OCI-LY1 (cell line): ENCODE measurements around the gene CCDC110.

Source experiments
- CTCF ChIP-seq: fragments of 200-600 bp; sonication (generic), shearing (Covaris generic); IDR thresholded peaks from 2 replicates; pipeline ENCODE4 v1.5.1; 2017; ENCODE audit warnings: mild to moderate bottlenecking, antibody characterized with exemption, low read length, moderate library complexity, mixed read lengths
- EZH2 ChIP-seq: fragments of 200-600 bp; sonication (generic), shearing (Covaris generic); IDR thresholded peaks from 2 replicates; pipeline ENCODE4 v1.8.0; 2017; ENCODE audit warnings: borderline replicate concordance, mixed run types, mild to moderate bottlenecking, antibody characterized with exemption, low read length, moderate library complexity, mixed read lengths

- TF ChIP-seq EZH2 (no peak), CTCF (no peak)
Measured at GRCh38 chr4:185464183-185464582, 7.3 kb downstream of the CCDC110 start.
